Measurements from ENCODE around the gene NR0B2.

DNA sequence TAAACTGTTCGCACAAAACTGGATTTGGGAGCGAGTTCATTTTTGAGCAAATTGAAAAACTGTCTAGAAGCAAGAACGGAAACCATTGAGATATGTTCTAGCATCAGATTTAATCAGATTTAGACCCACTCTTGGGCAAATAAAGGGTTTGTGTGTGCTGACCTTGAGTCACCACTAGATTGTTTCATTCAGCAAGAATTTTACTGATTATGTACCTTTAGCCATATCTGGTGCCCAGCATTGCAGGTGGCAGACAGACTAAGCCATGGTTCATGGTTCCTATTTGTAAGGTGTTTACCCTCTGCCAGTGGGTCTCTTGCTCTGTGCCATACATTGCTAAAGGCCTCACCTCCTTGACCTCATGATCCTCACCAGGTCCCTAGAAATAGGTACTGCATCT lies 9.1 kb upstream of the NR0B2 start:
- TF ChIP-seq, protein P1, sequence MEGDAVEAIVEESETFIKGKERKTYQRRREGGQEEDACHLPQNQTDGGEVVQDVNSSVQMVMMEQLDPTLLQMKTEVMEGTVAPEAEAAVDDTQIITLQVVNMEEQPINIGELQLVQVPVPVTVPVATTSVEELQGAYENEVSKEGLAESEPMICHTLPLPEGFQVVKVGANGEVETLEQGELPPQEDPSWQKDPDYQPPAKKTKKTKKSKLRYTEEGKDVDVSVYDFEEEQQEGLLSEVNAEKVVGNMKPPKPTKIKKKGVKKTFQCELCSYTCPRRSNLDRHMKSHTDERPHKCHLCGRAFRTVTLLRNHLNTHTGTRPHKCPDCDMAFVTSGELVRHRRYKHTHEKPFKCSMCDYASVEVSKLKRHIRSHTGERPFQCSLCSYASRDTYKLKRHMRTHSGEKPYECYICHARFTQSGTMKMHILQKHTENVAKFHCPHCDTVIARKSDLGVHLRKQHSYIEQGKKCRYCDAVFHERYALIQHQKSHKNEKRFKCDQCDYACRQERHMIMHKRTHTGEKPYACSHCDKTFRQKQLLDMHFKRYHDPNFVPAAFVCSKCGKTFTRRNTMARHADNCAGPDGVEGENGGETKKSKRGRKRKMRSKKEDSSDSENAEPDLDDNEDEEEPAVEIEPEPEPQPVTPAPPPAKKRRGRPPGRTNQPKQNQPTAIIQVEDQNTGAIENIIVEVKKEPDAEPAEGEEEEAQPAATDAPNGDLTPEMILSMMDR (IDR thresholded peaks at IDR 0.05), result no peak
- no peak for TF ChIP-seq POLR2AphosphoS5 (IDR thresholded peaks at IDR 0.05; ENCODE audit: insufficient read depth in 1 of 2, low read depth in 1 of 2)
- no peak for TF ChIP-seq POLR2A (IDR thresholded peaks at IDR 0.05)

Measured in vagina (tissue), 2 donors.